Common myeloid progenitor, CD34-positive (primary cell): Measurements from ENCODE around the gene TIAM2.

Source experiments
- CTCF ChIA-PET: fragments of 350-600 bp; sonication (Branson Sonifier 250); formaldehyde crosslinking; loops from one replicate; lab custom pipeline; 2021; ENCODE audit warnings: antibody characterized with exemption; lab: Charles Lee
- POLR2A ChIA-PET: fragments of 350-600 bp; sonication (Branson Sonifier 250); formaldehyde crosslinking; loops from one replicate; lab custom pipeline; 2021; ENCODE audit warnings: antibody characterized with exemption; lab: Charles Lee
- DNase-seq, 3 donors: peaks; one replicate each; pipeline versions ENCODE4 v3.0.0 to v3.0.0-alpha.2; 2013
- H3K27ac ChIP-seq, 2 experiments: 1 replicate in 1 of 2; 2 replicates in 1 of 2; pipeline ENCODE4 v1.7.0; 2013; ENCODE audit warnings: inconsistent platforms in 2 of 2, low read length in 2 of 2, mild to moderate bottlenecking in 2 of 2, low read depth in 1 of 2, moderate library complexity in 1 of 2; ENCODE audit not compliant: severe bottlenecking in 2 of 2, insufficient read depth in 1 of 2, poor library complexity in 1 of 2
- H3K27me3 ChIP-seq, 5 experiments: replicated peaks in 2 of 5; 1 replicate in 3 of 5; 2 replicates in 2 of 5; pipeline versions ENCODE4 v1.6.1 to v1.7.0; 2013; ENCODE audit warnings: low read length in 4 of 5, mild to moderate bottlenecking in 2 of 5, moderate library complexity in 2 of 5, inconsistent platforms in 1 of 5; ENCODE audit not compliant: insufficient read depth in 5 of 5, control insufficient read depth in 4 of 5
- H3K36me3 ChIP-seq, 4 experiments: 1 replicate in 2 of 4; 2 replicates in 2 of 4; pipeline versions ENCODE4 v1.6.1 to v1.7.0; 2013; ENCODE audit warnings: low read length in 3 of 4, control low read depth in 1 of 4, mild to moderate bottlenecking in 1 of 4; ENCODE audit not compliant: control insufficient read depth in 4 of 4, insufficient read depth in 4 of 4
- H3K4me1 ChIP-seq, 4 experiments: 1 replicate in 3 of 4; 2 replicates in 1 of 4; pipeline versions ENCODE4 v1.6.1 to v1.7.1; 2013; ENCODE audit warnings: low read length in 3 of 4, mild to moderate bottlenecking in 3 of 4, control low read depth in 1 of 4, inconsistent platforms in 1 of 4, moderate library complexity in 1 of 4; ENCODE audit not compliant: control insufficient read depth in 4 of 4, insufficient read depth in 4 of 4; ENCODE audit errors: control extremely low read depth in 1 of 4
- H3K4me3 ChIP-seq, 7 experiments: 1 replicate in 4 of 7; 2 replicates in 3 of 7; pipeline versions ENCODE4 v1.5.1 to v1.7.0; 2013; ENCODE audit warnings: mild to moderate bottlenecking in 7 of 7, low read length in 6 of 7, moderate library complexity in 6 of 7, inconsistent platforms in 2 of 7, low read depth in 2 of 7, control low read depth in 1 of 7; ENCODE audit not compliant: insufficient read depth in 4 of 7, control insufficient read depth in 1 of 7; ENCODE audit errors: extremely low read depth in 1 of 7
- H3K9me3 ChIP-seq, 5 experiments: 1 replicate in 4 of 5; 2 replicates in 1 of 5; pipeline versions ENCODE4 v1.6.1 to v1.7.1; 2013; ENCODE audit warnings: low read length in 4 of 5, mild to moderate bottlenecking in 2 of 5, inconsistent platforms in 1 of 5, low read depth in 1 of 5, moderate library complexity in 1 of 5; ENCODE audit not compliant: control insufficient read depth in 4 of 5, insufficient read depth in 2 of 5; ENCODE audit errors: control extremely low read depth in 1 of 5
- WGBS: methylation state at CpG from one replicate; pipeline ENCODE4 v1.1.5; 2013; ENCODE audit not compliant: insufficient coverage; 5-methylcytosine and 5-hydroxymethylcytosine counted together

Gene TIAM2

GRCh38 chr6:155171747-155172449 is 176.8 kb downstream of the TIAM2 start:
- Histone ChIP-seq H3K27me3 (no peaks in the 10 kb centered on the region), H3K4me1 (peaks cover 0 to 13% (median under 1%) of the 10 kb centered on the region in 4 experiments), H3K9me3 (no peaks in the 10 kb centered on the region), H3K36me3 (peaks cover 0 to 2% (median 0%) of the 10 kb centered on the region in 4 experiments), H3K4me3 (no peak overlapping the region), H3K27ac (peak overlapping the region in 1 of 2 experiments; percentile 47)
- 77% methylated on average over 6 of the region's 7 CpGs for WGBS
- peak in 1 of 3 donors; percentile 25 for DNase-seq
- ChIA-PET CTCF (interaction anchor here (0.8 to 5.4 kb wide), 6 partner anchors 75 to 304 kb away, joined by 3 to 63 read pairs (median 3); no protein-coding TSS in a partner anchor), POLR2A (no interaction called here)

GRCh38 chr6:155173488-155173887 is 178.4 kb downstream of the TIAM2 start:
- ChIA-PET CTCF (interaction anchor here (0.7 to 5.4 kb wide), 14 partner anchors 9 to 498 kb away, joined by 3 to 63 read pairs (median 4); no protein-coding TSS in a partner anchor), POLR2A (no interaction called here)
- DNase-seq: no peak

DNA sequence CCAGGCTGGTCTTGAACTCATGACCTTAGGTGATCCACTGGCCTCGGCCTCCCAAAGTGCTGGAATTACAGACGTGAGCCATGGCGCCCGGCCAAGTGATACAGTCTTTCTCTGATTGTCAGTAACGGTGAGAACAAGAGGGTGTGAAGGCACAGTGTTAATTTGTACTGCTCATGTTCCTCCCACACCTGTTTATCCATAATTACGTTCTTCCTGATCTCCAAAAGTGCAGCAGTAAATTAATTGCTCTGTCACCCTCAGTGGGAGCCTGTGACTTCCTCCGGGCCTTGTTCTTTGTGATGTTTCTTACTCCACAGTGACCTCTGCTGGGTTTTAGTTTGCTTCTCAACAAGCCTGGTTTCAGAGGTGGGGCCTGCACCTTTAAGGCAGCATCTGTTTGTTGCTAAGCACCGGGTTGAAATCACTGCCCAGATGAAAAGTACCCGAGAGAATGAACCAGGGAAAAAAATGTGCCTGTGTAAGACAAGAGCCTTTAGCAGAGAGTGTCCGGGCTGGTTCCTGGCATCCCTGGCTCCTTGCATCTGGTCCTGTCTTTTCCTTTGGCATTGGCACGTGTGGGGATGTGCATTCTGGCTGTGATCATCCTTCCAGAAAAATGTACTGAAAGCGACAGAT is 179.6 kb downstream of the TIAM2 start:
- Histone ChIP-seq H3K4me1 (peaks cover 0 to 13% (median under 1%) of the 10 kb centered on the region in 4 experiments), H3K4me3 (no peak overlapping the region), H3K36me3 (peaks cover 0 to 2% (median 0%) of the 10 kb centered on the region in 4 experiments), H3K9me3 (no peaks in the 10 kb centered on the region), H3K27ac (no peak overlapping the region), H3K27me3 (no peaks in the 10 kb centered on the region)
- 39% methylated on average over 9 of the region's 12 CpGs for WGBS
- peak; percentile 86 to 93 (median 92) for DNase-seq
- POLR2A ChIA-PET: no interaction called here
- CTCF ChIA-PET: interaction anchor here (0.7 to 5.8 kb wide), 12 partner anchors 10 to 499 kb away, joined by 3 to 77 read pairs (median 4); no protein-coding TSS in a partner anchor

More at GRCh38 chr6:155173488-155173887, 178.4 kb downstream of the TIAM2 start:
- H3K36me3 ChIP-seq: peaks cover 0 to 2% (median 0%) of the 10 kb centered on the region in 4 experiments
- H3K27ac ChIP-seq: no peak overlapping the region
- peaks cover 0 to 13% (median under 1%) of the 10 kb centered on the region in 4 experiments for H3K4me1 ChIP-seq
- no peak overlapping the region for H3K4me3 ChIP-seq
- 93% methylated on average over 4 of the region's 5 CpGs for WGBS
- H3K27me3 ChIP-seq: no peaks in the 10 kb centered on the region
- no peaks in the 10 kb centered on the region for H3K9me3 ChIP-seq

- Histone ChIP-seq H3K27ac (no peak overlapping the region), H3K4me1 (peaks cover 0 to 4% (median under 1%) of the 10 kb centered on the region in 4 experiments), H3K4me3 (no peak overlapping the region), H3K36me3 (peaks cover 0 to 3% (median 0%) of the 10 kb centered on the region in 4 experiments), H3K27me3 (no peaks in the 10 kb centered on the region), H3K9me3 (no peaks in the 10 kb centered on the region)
- ChIA-PET CTCF (interaction anchor here (0.9 to 5.8 kb wide), 18 partner anchors 9 to 502 kb away, joined by 3 to 77 read pairs (median 4); no protein-coding TSS in a partner anchor), POLR2A (interaction anchor here (0.6 kb wide), 1 partner anchor 1319 kb away, joined by 5 read pairs; no protein-coding TSS in a partner anchor)
- peak; percentile 63 to 84 (median 74) for DNase-seq
- 100% methylated on average over 2 of the region's 4 CpGs for WGBS
Observed at GRCh38 chr6:155177363-155177961, 182.3 kb downstream of the TIAM2 start.

- no peak overlapping the region for H3K4me3 ChIP-seq
- peaks cover 0 to 7% (median 4%) of the 10 kb centered on the region in 4 experiments for H3K4me1 ChIP-seq
- H3K9me3 ChIP-seq: no peaks in the 10 kb centered on the region
- no peak overlapping the region for H3K27ac ChIP-seq
- POLR2A ChIA-PET: interaction anchor here (0.5 kb wide), 1 partner anchor 12 kb away, joined by 4 read pairs; no protein-coding TSS in a partner anchor
- CTCF ChIA-PET: interaction anchor here (2.3 kb wide), 1 partner anchor 254 kb away, joined by 11 read pairs; no protein-coding TSS in a partner anchor
- DNase-seq: no peak
- peaks cover 0 to 3% (median 0%) of the 10 kb centered on the region in 4 experiments for H3K36me3 ChIP-seq
- no peaks in the 10 kb centered on the region for H3K27me3 ChIP-seq
- WGBS: 100% methylated on average over 1 of the region's 3 CpGs
Observed at GRCh38 chr6:155181498-155181897, 186.4 kb downstream of the TIAM2 start.

- ChIA-PET POLR2A (no interaction called here), CTCF (interaction anchor here (1.0 to 2.3 kb wide), 2 partner anchors 66 to 255 kb away, joined by 3 to 11 read pairs; no protein-coding TSS in a partner anchor)
- Histone ChIP-seq H3K36me3 (peaks cover 0 to 3% (median 0%) of the 10 kb centered on the region in 4 experiments), H3K27me3 (no peaks in the 10 kb centered on the region), H3K9me3 (no peaks in the 10 kb centered on the region), H3K27ac (no peak overlapping the region), H3K4me3 (no peak overlapping the region), H3K4me1 (peaks cover 0 to 13% (median 5%) of the 10 kb centered on the region in 4 experiments)
- whole genome bisulfite sequencing: 93% methylated on average over 14 of the region's 16 CpGs
- no peak for DNase-seq
Observed at GRCh38 chr6:155182103-155182502, 187.0 kb downstream of the TIAM2 start.
